ENCODE results near the gene IGF1R.
A peak's percentile ranks its signal among the peaks of the same experiment; 100 is the strongest.

IGF1R gene

GRCh38 chr15:98876451-98877369 is 228.4 kb downstream of the IGF1R start:
- H3K9ac ChIP-seq = no peak overlapping the region
- H3K4me3 ChIP-seq = no peak overlapping the region
- peaks cover 23 to 100% (median 95%) of the 10 kb centered on the region in 11 experiments; a peak in 18 of 22 replicates for H4K20me1 ChIP-seq
- peak overlapping the region in 3 of 11 experiments; percentile 4 to 79 (median 30); a peak in 2 of 22 replicates for H3K27ac ChIP-seq
- H3K27me3 ChIP-seq = no peaks in the 10 kb centered on the region
- H3K4me2 ChIP-seq = peak overlapping the region; percentile 48 to 91 (median 78); a peak in 18 of 22 replicates
- no peak for TF ChIP-seq Cebpa-rat (IDR thresholded peaks at IDR 0.05)
- H3K4me1 ChIP-seq = peaks cover 85 to 99% (median 99%) of the 10 kb centered on the region in 10 experiments
- H3K9me3 ChIP-seq (replicated peaks in 1 of 11) = 0 out of 22 replicates have a peak, but pooled peaks cover 0 to under 1% (median 0%) of the 10 kb centered on the region in 11 experiments
- H3K36me3 ChIP-seq = peaks cover 0 to 5% (median 0%) of the 10 kb centered on the region in 11 experiments; a peak in 4 of 22 replicates

GRCh38 chr15:98878172-98878571 is 229.8 kb downstream of the IGF1R start:
- H3K27ac ChIP-seq = peak overlapping the region in 5 of 11 experiments; percentile 14 to 55 (median 28); a peak in 7 of 22 replicates
- H3K9ac ChIP-seq = peak overlapping the region in 2 of 11 experiments; percentile 30 to 36; a peak in 1 of 22 replicates

DNA sequence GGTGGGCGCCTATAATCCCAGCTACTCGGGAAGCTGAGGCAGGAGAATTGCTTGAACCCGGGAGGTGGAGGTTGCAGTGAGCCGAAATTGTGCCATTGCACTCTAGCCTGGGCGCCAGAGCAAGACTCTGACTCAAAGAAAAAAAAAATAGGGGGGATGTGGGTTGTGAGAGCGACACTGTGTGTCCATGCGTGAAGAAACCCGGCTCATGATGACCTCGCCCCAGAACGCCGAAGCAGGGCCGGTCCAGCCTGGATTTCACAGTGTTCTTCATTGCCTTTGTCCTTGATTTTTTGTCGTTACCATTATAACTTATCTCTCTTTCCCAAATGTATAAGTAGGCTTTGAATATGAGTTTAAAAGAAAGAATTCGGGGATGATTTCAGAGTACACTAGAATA is 230.5 kb downstream of the IGF1R start:
- Histone ChIP-seq H3K9ac (peak overlapping the region in 1 of 11 experiments; percentile 30; a peak in 2 of 22 replicates), H3K27me3 (no peaks in the 10 kb centered on the region), H3K9me3 (replicated peaks in 1 of 11) (no peaks in the 10 kb centered on the region), H3K4me3 (no peak overlapping the region), H3K27ac (peak overlapping the region in 6 of 11 experiments; percentile 14 to 55 (median 22); a peak in 7 of 22 replicates), H3K36me3 (no peaks in the 10 kb centered on the region), H4K20me1 (peaks cover 29 to 100% (median 95%) of the 10 kb centered on the region in 11 experiments; a peak in 19 of 22 replicates), H3K4me1 (peaks cover 85 to 100% (median 99%) of the 10 kb centered on the region in 10 experiments), H3K4me2 (peak overlapping the region; percentile 15 to 91 (median 63))
- no peak for TF ChIP-seq Cebpa-rat (IDR thresholded peaks at IDR 0.05)

More at GRCh38 chr15:98878172-98878571, 229.8 kb downstream of the IGF1R start:
- Histone ChIP-seq H3K36me3 (no peaks in the 10 kb centered on the region), H3K4me3 (no peak overlapping the region), H3K9me3 (replicated peaks in 1 of 11) (no peaks in the 10 kb centered on the region), H3K4me2 (peak overlapping the region; percentile 15 to 91 (median 63)), H4K20me1 (peaks cover 25 to 100% (median 95%) of the 10 kb centered on the region in 11 experiments; a peak in 19 of 22 replicates), H3K27me3 (no peaks in the 10 kb centered on the region), H3K4me1 (peaks cover 85 to 100% (median 99%) of the 10 kb centered on the region in 10 experiments)
- no peak for TF ChIP-seq Cebpa-rat (IDR thresholded peaks at IDR 0.05)

- peaks cover 66 to 91% (median 85%) of the 10 kb centered on the region in 10 experiments for H3K4me1 ChIP-seq
- H3K9ac ChIP-seq = no peak overlapping the region
- H3K9me3 ChIP-seq (replicated peaks in 1 of 11) = no peaks in the 10 kb centered on the region
- H3K27ac ChIP-seq = peak overlapping the region in 8 of 11 experiments; percentile 1 to 65 (median 34); a peak in 10 of 22 replicates
- no peaks in the 10 kb centered on the region for H3K27me3 ChIP-seq
- H4K20me1 ChIP-seq = peaks cover 29 to 100% (median 95%) of the 10 kb centered on the region in 11 experiments; a peak in 21 of 22 replicates
- peak overlapping the region; percentile 64 to 92 (median 81) for H3K4me2 ChIP-seq
- no peak overlapping the region for H3K4me3 ChIP-seq
- TF ChIP-seq Cebpa-rat (IDR thresholded peaks at IDR 0.05) = no peak
- H3K36me3 ChIP-seq = no peaks in the 10 kb centered on the region; a peak in 1 of 22 replicates
Measured at GRCh38 chr15:98881526-98882520, 233.5 kb downstream of the IGF1R start.

GRCh38 chr15:98883478-98883877 is 235.1 kb downstream of the IGF1R start:
- H3K27ac ChIP-seq = peak overlapping the region in 9 of 11 experiments; percentile 44 to 70 (median 58); a peak in 18 of 22 replicates

GRCh38 chr15:98884894-98885293 is 236.6 kb downstream of the IGF1R start:
- H3K4me2 ChIP-seq = peak overlapping the region in 7 of 11 experiments; percentile 26 to 92 (median 82); a peak in 9 of 22 replicates
- H3K9ac ChIP-seq = peak overlapping the region in 1 of 11 experiments; percentile 37; a peak in 1 of 22 replicates
- no peak for TF ChIP-seq Cebpa-rat (IDR thresholded peaks at IDR 0.05)
- no peak overlapping the region for H3K4me3 ChIP-seq
- peaks cover 50 to 100% (median 96%) of the 10 kb centered on the region in 11 experiments for H4K20me1 ChIP-seq
- H3K27me3 ChIP-seq = no peaks in the 10 kb centered on the region
- H3K4me1 ChIP-seq = peaks cover 37 to 77% (median 60%) of the 10 kb centered on the region in 10 experiments
- no peaks in the 10 kb centered on the region for H3K9me3 ChIP-seq (replicated peaks in 1 of 11)
- H3K27ac ChIP-seq = peak overlapping the region in 6 of 11 experiments; percentile 47 to 65 (median 58); a peak in 10 of 22 replicates
- H3K36me3 ChIP-seq = peaks cover 0 to 15% (median under 1%) of the 10 kb centered on the region in 11 experiments; a peak in 8 of 22 replicates

More at GRCh38 chr15:98883478-98883877, 235.1 kb downstream of the IGF1R start:
- Histone ChIP-seq H3K27me3 (no peaks in the 10 kb centered on the region), H3K4me2 (peak overlapping the region; percentile 71 to 92 (median 81)), H3K4me1 (peaks cover 50 to 85% (median 74%) of the 10 kb centered on the region in 10 experiments), H4K20me1 (peaks cover 42 to 100% (median 96%) of the 10 kb centered on the region in 11 experiments), H3K9ac (peak overlapping the region in 9 of 11 experiments; percentile 25 to 57 (median 44); a peak in 14 of 22 replicates), H3K4me3 (no peak overlapping the region), H3K9me3 (replicated peaks in 1 of 11) (no peaks in the 10 kb centered on the region), H3K36me3 (peaks cover 0 to 12% (median 0%) of the 10 kb centered on the region in 11 experiments; a peak in 5 of 22 replicates)
- no peak for TF ChIP-seq Cebpa-rat (IDR thresholded peaks at IDR 0.05)

DNA sequence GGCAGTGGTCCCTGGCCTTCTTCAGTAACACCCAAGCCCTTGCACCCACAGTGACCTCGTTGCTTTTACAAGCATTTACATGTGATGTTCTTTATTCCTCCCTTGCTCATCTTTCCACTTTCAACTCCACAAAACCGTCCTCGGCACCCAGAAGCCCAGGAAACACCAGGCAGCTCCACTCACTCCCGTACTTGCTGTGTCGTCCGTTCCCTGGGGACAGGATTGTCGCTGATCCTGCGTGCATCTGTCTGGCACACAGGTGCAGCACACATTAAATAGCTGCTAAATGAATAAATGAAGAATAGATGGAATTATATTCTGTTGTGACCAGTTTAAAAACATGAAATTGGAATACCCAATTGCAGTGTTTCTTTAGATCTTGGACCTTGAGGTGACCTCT is 239.6 kb downstream of the IGF1R start:
- H3K4me2 ChIP-seq = no peak overlapping the region
- peaks cover 20 to 52% (median 30%) of the 10 kb centered on the region in 10 experiments for H3K4me1 ChIP-seq
- H3K27me3 ChIP-seq = no peaks in the 10 kb centered on the region
- peaks cover 19 to 46% (median 31%) of the 10 kb centered on the region in 11 experiments for H3K36me3 ChIP-seq
- no peak overlapping the region for H3K27ac ChIP-seq
- no peak overlapping the region for H3K9ac ChIP-seq
- no peak for TF ChIP-seq Cebpa-rat (IDR thresholded peaks at IDR 0.05)
- no peak overlapping the region for H3K4me3 ChIP-seq
- H3K9me3 ChIP-seq (replicated peaks in 1 of 11) = no peaks in the 10 kb centered on the region
- H4K20me1 ChIP-seq = peaks cover 58 to 100% (median 93%) of the 10 kb centered on the region in 11 experiments

Data from BLaER1 treated with 17β-estradiol and CSF1 and Interleukin-3, amounts not matched to agents 10 nM and 100 nM (cell line).